NCI-H2196 treated with DMSO at 0.1 percent for 48 hours (cell line): Measurements from ENCODE around the gene CTSF.

ENCODE experiments used
- DNase-seq: peaks from one replicate; lab custom pipeline; 2025; ENCODE audit not compliant: unreplicated experiment; lab: John Stamatoyannopoulos, UW

The CTSF gene

DNA sequence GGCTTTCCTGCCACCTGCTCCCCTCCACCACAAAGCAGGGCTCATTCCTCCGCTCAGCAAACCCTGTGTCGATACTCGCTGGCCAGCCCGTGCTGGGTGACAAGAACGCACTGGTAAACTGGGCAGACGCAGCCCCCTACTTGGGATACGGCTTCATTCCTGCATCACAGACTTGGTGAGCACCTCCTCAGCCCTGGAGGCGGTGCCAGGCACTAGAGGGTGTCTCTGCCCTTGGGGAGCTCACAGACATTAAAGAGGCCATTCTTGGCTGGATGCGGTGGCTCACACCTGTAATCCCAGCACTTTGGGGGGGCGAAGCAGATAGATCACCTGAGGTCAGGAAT, 28.6 kb downstream of the CTSF start:
- DNase-seq: no peak

GRCh38 chr11:66539170-66539869, 29.1 kb downstream of the CTSF start:
- DNase-seq: no peak

DNA sequence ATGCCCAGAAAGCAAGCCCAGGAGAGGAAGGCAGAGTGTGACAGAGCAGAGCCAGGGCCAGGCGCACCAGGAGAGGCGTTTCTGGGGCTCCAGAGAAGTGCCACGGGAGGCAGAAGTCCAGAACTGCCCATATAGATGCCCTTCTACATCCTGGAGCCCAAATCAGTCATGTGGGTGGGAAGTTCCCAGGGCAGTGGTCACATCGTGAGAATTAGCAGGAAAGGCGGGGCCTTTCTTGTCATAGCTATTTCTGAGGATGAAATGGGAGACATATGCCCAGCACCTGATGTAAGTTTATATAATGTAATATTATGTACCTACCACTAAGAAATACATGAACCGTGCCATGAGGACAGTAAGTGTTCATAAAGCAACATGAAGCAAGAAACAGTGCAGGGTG, 35.6 kb downstream of the CTSF start:
- no peak for DNase-seq

DNA sequence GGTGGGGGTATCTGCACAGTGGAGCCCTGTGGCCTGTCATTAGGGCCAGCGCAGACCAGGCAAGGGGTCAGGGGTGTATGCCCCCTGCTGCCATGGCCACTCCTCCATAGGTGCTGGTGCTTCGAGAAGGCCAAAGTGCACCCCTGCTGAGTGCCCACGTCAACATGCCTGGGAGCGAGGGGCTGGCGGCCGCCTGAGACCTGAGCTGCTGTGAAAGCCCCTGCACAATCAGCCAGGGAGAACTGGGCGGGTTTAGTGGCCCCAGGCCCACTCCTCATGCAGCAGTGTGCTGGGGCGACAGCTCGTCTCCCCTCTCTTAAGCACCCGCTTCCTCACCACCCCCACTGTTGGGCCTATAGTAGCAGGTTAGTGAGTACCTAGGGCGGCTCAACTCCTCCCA, 36.6 kb downstream of the CTSF start:
- DNase-seq: no peak

GRCh38 chr11:66530927-66531709, 37.3 kb downstream of the CTSF start:
- DNase-seq: no peak

- no peak for DNase-seq
Observed at GRCh38 chr11:66529655-66530054, 38.8 kb downstream of the CTSF start.

- no peak for DNase-seq
Observed at GRCh38 chr11:66529069-66529468, 39.3 kb downstream of the CTSF start.

DNA sequence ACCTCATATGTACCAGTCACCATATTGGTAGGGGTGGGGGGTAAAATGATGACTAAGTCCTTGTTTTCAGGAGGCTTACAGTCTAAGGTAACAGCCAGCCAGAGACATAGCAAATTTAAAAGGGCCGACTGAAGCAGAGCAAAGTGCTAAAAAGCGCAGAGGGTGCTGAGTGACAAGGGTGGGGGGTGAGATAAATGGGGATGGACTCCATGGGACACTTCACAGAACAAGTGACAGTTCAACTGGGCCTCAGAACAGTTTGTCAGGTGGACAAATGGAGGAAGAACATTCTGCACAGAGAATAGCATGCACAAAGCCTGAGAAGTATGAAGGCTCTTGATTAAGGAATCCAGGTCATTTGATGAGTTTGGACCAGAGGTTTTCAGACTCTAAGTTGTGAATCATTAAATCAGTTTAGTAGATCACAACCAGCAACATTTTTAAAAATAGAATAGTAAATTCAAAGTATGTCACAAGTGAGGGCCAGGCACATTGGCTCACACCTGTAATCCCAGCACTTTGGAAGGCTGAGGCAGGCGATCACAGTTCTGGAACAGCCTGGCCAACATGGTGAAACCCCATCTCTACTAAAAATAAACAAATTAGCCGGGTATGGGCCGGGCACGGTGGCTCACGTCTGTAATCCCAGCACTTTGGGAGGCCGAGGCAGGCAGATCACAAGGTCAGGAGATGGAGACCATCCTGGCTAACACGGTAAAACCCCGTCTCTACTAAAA, 43.9 kb downstream of the CTSF start:
- no peak for DNase-seq

DNA sequence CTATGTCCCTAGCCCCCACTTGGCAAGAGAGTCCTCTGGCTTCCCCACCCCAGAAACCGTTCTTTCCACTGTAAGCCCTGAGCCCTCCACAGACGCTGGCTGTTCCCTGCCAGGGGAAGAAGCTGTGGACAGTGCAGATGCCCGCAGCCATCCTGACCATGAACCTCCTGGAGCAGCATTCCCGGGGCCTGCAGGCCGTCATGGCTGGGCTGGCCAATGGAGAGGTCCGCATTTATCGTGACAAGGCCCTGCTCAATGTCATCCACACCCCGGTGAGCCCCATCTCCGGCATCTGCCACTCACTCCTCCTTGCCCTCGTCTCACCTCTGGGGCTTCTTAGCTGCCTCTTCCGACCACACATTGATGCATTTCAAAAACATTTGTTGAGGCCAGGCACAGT, 44.8 kb downstream of the CTSF start:
- DNase-seq: no peak
